K562 (cell line): ENCODE data around the gene TUT1. TPM values are rescaled to one million over a fixed set of nuclear protein-coding genes. Genes with fewer than 3 reads are reported as not detected.

Experiments used
- ATAC-seq: fragments of 200-7000 bp; cut with Tn5 transposase; 3 replicates; pipeline ENCODE4 v1.9.1; 2020; ENCODE audit warnings: moderate library complexity
- BruUV-seq: library from RNA; stranded (reverse); fragments of 400-500 nt; replicated peaks from 2 replicates; lab custom pipeline; 2021; lab: Mats Ljungman, UMichigan
- CTCF ChIA-PET: fragments of 300-600 bp; formaldehyde crosslinking; extraction: SDS; loops from one replicate; lab custom pipeline; 2021; ENCODE audit warnings: low intra/inter-chr PET ratio; lab: Yijun Ruan, JAX
- POLR2A ChIA-PET: fragments of 300-600, 350-650 bp; sonication (Branson Sonifier 250); formaldehyde crosslinking; extraction: SDS; loops from one replicate; lab custom pipeline; 2021; ENCODE audit warnings: antibody characterized with exemption, inconsistent platforms; lab: Yijun Ruan, JAX
- DNase-seq, 4 experiments: peaks; one replicate each; pipeline versions ENCODE4 v3.0.0 to v3.0.0-alpha.2; 2011 to 2018; ENCODE audit warnings: low spot score in 3 of 4, mixed read lengths in 3 of 4; ENCODE audit errors: extremely low read depth in 1 of 4
- FAIRE-seq: peaks from 2 replicates; lab custom pipeline; 2011; peaks lifted over from hg19 to GRCh38; lab: Jason Lieb, UNC
- H2AFZ ChIP-seq: 2 replicates; pipeline ENCODE4 v1.6.0; 2011; ENCODE audit warnings: low read depth, low read length, control low read depth, inconsistent platforms
- H3K27ac ChIP-seq: fragments of 200-600 bp; 3 replicates; pipeline ENCODE4 v1.8.0; 2011; ENCODE audit warnings: low read depth, mild to moderate bottlenecking, control low read depth, inconsistent platforms, low read length, moderate library complexity, mixed read lengths; ENCODE audit errors: extremely low read depth
- H3K27me3 ChIP-seq, 2 experiments: fragments of 300-600 bp in 1 of 2; 2 replicates in 1 of 2; 3 replicates in 1 of 2; pipeline versions ENCODE4 v1.6.0 to v1.8.0; 2011; ENCODE audit warnings: inconsistent platforms in 2 of 2, low read length in 2 of 2, mild to moderate bottlenecking in 1 of 2, mixed read lengths in 1 of 2, moderate library complexity in 1 of 2; ENCODE audit not compliant: control insufficient read depth in 2 of 2, insufficient read depth in 2 of 2
- H3K36me3 ChIP-seq: fragments of 300-600 bp; 3 replicates; pipeline ENCODE4 v1.8.0; 2011; ENCODE audit warnings: mild to moderate bottlenecking, low read length, inconsistent platforms; ENCODE audit not compliant: control insufficient read depth, insufficient read depth
- H3K4me1 ChIP-seq, 2 experiments: fragments of 200-600 bp in 1 of 2; replicated peaks in 1 of 2; 2 replicates in 1 of 2; 3 replicates in 1 of 2; pipeline versions ENCODE4 v1.5.1 to v1.8.0; 2011; ENCODE audit warnings: inconsistent platforms in 2 of 2, low read length in 2 of 2, mild to moderate bottlenecking in 1 of 2, mixed read lengths in 1 of 2, moderate library complexity in 1 of 2; ENCODE audit not compliant: control insufficient read depth in 2 of 2, insufficient read depth in 2 of 2
- H3K4me2 ChIP-seq: 2 replicates; pipeline ENCODE4 v1.6.1; 2011; ENCODE audit warnings: low read length, control low read depth, inconsistent platforms, mixed read lengths; ENCODE audit not compliant: insufficient read depth
- H3K4me3 ChIP-seq: fragments of 200-600 bp; sonication (generic), shearing (Covaris generic); 2 replicates; pipeline ENCODE4 v1.5.1; 2016; ENCODE audit warnings: control low read depth, inconsistent platforms
- H3K79me2 ChIP-seq: fragments of 200-600 bp; 3 replicates; pipeline ENCODE4 v1.8.0; 2011; ENCODE audit warnings: low read length, inconsistent platforms; ENCODE audit not compliant: control insufficient read depth, insufficient read depth
- H3K9ac ChIP-seq, 2 experiments: 2 replicates each; pipeline versions ENCODE4 v1.6.0 to v1.6.1; 2011; ENCODE audit warnings: low read depth in 2 of 2, low read length in 2 of 2, control low read depth in 1 of 2, inconsistent platforms in 1 of 2, mild to moderate bottlenecking in 1 of 2, mixed read lengths in 1 of 2; ENCODE audit not compliant: insufficient read depth in 1 of 2
- H3K9me1 ChIP-seq: one replicate; pipeline ENCODE4 v1.6.0; 2011; ENCODE audit warnings: inconsistent platforms, mild to moderate bottlenecking, low read length, moderate library complexity; ENCODE audit not compliant: control insufficient read depth, insufficient read depth
- H3K9me3 ChIP-seq: replicated peaks from 2 replicates; pipeline ENCODE4 v1.5.1; 2011; ENCODE audit warnings: low read depth, low read length, inconsistent platforms; ENCODE audit not compliant: control insufficient read depth, insufficient read depth
- H4K20me1 ChIP-seq: replicated peaks from 2 replicates; pipeline ENCODE4 v1.6.1; 2011; ENCODE audit warnings: low read length, inconsistent platforms, mixed read lengths; ENCODE audit not compliant: control insufficient read depth, insufficient read depth
- KDM2B ChIP-seq: fragments of 250-450 bp; sonication (Bioruptor Pico); IDR thresholded peaks from 2 replicates; pipeline ENCODE4 v1.8.0; 2021; ENCODE audit warnings: mild to moderate bottlenecking, moderate library complexity
- LEF1 ChIP-seq: fragments of 450-650 bp; IDR thresholded peaks from 2 replicates; pipeline ENCODE4 v1.6.1; 2016; ENCODE audit warnings: mild to moderate bottlenecking
- NFIX ChIP-seq: fragments of 250-450 bp; sonication (Bioruptor Pico); IDR thresholded peaks from 2 replicates; pipeline ENCODE4 v1.4.0; 2020; ENCODE audit warnings: low read depth, mild to moderate bottlenecking, moderate library complexity
- SMARCB1 ChIP-seq: IDR thresholded peaks from 2 replicates; pipeline ENCODE4 v1.6.1; 2011; ENCODE audit warnings: improper control_type of control experiment, low read depth; ENCODE audit not compliant: insufficient read length
- U2AF2 ChIP-seq: fragments of 200-400 bp; formaldehyde crosslinking; optimal IDR thresholded peaks from 2 replicates; pipeline ENCODE3; 2017; ENCODE audit warnings: low read depth, mild to moderate bottlenecking, low read length
- ZNF124 ChIP-seq: sonication (generic); formaldehyde crosslinking; IDR thresholded peaks from 2 replicates; pipeline ENCODE4 v1.8.1; 2022; ENCODE audit warnings: missing genetic modification reagents
- ZNF217 ChIP-seq: sonication (generic); formaldehyde crosslinking; IDR thresholded peaks from 2 replicates; pipeline ENCODE4 v1.8.0; 2022; ENCODE audit warnings: mild to moderate bottlenecking, missing genetic modification reagents
- ZNF717 ChIP-seq: fragments of 250-450 bp; sonication (Bioruptor Pico); IDR thresholded peaks from 2 replicates; pipeline ENCODE4 v1.5.0; 2021
- ZNF740 ChIP-seq, 3 experiments: fragments of 200-800 bp in 1 of 3; sonication (Bioruptor generic) in 1 of 3; sonication (generic) in 1 of 3; formaldehyde crosslinking in 1 of 3; IDR thresholded peaks; 2 replicates each; pipeline versions ENCODE4 v1.6.1 to v1.8.0; 2016 to 2022; ENCODE audit warnings: mild to moderate bottlenecking in 2 of 3, missing compliant biosample characterization in 2 of 3, missing genetic modification characterization in 2 of 3, missing genetic modification reagents in 1 of 3
- WGBS: fragments of 100-300 bp; shearing (Covaris generic); methylation state at CpG from one replicate; pipeline ENCODE4 v1.1.6; 2016; ENCODE audit warnings: low coverage, mixed read lengths; ENCODE audit not compliant: insufficient coverage; ENCODE audit errors: missing lambda C conversion rate; 5-methylcytosine and 5-hydroxymethylcytosine counted together
- in situ Hi-C: fragments of 300-500 bp; cut with MboI; formaldehyde crosslinking; loops from 4 replicates; pipeline ENCODE4 v1.15.0; 2018; ENCODE audit warnings: inconsistent platforms, mixed read lengths
- intact Hi-C: fragments of 100-400 bp; cut with micrococcal nuclease; formaldehyde crosslinking; loops from 2 replicates; pipeline ENCODE4 v1.14.2; 2022
- polyA plus RNA-seq, 8 experiments: library from polyadenylated mRNA; depleted of rRNA in 4 of 8; stranded (reverse) in 5 of 8; unstranded in 3 of 8; fragments of >200 nt; fragmentation: Nextera tagmentation in 2 of 8; fragmentation: Illumina TruSeq in 1 of 8; extraction: Ambion mirVana in 2 of 8; extraction: Trizol in 1 of 8; gene quantifications; 2 replicates each; pipeline versions ENCODE4 v1.2.1 to v1.2.3, GENCODE V29; 2011 to 2014; ENCODE audit warnings: inconsistent platforms in 1 of 8, missing spikeins in 1 of 8
- total RNA-seq, 7 experiments: library from RNA; depleted of rRNA in 6 of 7; stranded (reverse); fragments of >200 nt in 6 of 7; fragmentation: Illumina TruSeq in 2 of 7; extraction: Trizol in 2 of 7; gene quantifications; 2 replicates each; pipeline versions ENCODE4 v1.2.1 to v1.2.3, GENCODE V29; 2011 to 2021; ENCODE audit warnings: low replicate concordance in 1 of 7
- TF ChIP-seq, protein P1 (sequence below): fragments of 450-650 bp; formaldehyde crosslinking; IDR thresholded peaks from 2 replicates; pipeline ENCODE4 v1.4.0; 2022; ENCODE audit warnings: mild to moderate bottlenecking, moderate library complexity

Gene TUT1
- total and polyA plus RNA-seq, 9 of the 15 experiments (the other 6 are each of a cell fraction or from before 2014, with no cell fraction given) = 0.66 to 44.3 (median 15.7) TPM

DNA sequence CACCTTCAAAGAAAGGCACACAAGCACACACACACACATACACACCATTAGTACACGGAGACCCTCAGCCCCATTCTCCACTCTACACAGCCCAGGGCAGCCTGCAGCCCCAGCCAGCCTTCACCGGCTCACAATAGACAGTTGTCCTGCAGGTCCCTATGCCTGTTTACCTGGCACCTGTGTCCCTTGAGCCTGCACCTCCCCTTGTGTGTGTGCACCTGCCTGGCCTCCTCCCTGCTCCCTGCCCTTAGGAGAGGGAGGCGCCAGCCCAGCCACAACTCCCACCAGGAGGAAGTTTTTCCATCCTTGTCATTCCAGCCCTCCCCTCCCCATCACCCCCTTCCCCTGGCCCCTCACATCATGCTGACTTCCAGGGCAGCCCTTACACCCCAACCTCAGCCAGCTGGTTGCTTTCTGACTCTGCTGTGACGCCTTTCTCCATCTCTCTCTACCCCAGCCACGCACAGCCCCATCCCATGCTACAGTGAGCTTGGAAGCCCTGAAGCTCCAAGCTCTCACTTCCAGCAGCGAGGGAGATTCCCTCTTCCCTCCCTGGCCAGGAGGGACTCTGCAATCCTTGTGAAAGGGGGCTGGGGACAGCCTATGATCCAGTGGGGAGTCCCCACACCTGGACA is 49.1 kb downstream of the TUT1 start:
- Histone ChIP-seq H3K4me2 (peak overlapping the region; percentile 86), H3K27me3 (no peaks in the 10 kb centered on the region), H2AFZ (peak overlapping the region; percentile 71), H3K36me3 (no peaks in the 10 kb centered on the region), H3K27ac (peak overlapping the region; percentile 20; the same call in 1 of the 3 replicates), H3K9ac (peak overlapping the region; percentile 36 to 95; a peak in 3 of 4 replicates), H4K20me1 (no peaks in the 10 kb centered on the region; the same call in 1 of the 2 replicates), H3K9me1 (peaks cover 6% of the 10 kb centered on the region)
- no peak for DNase-seq
- no TSS peak for BruUV-seq
- intact Hi-C loops = loop anchor here (1.0 to 2.0 kb wide), 3 partner anchors 33 to 118 kb away; no protein-coding TSS in a partner anchor
- CTCF ChIA-PET = interaction anchor here (0.7 to 1.1 kb wide), 3 partner anchors 18 to 147 kb away, joined by 3 to 4 read pairs (median 4); no protein-coding TSS in a partner anchor
- FAIRE-seq = no peak
- 69% methylated on average over 5 of the region's 6 CpGs for WGBS
- TF ChIP-seq ZNF717 (no peak), SMARCB1 (no peak), NFIX (CRISPR knock-in tag) (no peak), ZNF217 (no peak), KDM2B (no peak), LEF1 (no peak), ZNF740 (CRISPR knock-in tag; IDR thresholded peaks at IDR 0.05) (no peak), ZNF740 (tag; IDR thresholded peaks at IDR 0.05) (no peak), U2AF2 (no peak), ZNF124 (CRISPR knock-in tag) (no peak)
- TF ChIP-seq, protein P1, sequence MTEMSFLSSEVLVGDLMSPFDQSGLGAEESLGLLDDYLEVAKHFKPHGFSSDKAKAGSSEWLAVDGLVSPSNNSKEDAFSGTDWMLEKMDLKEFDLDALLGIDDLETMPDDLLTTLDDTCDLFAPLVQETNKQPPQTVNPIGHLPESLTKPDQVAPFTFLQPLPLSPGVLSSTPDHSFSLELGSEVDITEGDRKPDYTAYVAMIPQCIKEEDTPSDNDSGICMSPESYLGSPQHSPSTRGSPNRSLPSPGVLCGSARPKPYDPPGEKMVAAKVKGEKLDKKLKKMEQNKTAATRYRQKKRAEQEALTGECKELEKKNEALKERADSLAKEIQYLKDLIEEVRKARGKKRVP = no peak
- TF ChIP-seq, all 486 proteins: peak for 0
- H3K9me3 ChIP-seq = no peaks in the 10 kb centered on the region
- no peak for ATAC-seq
- peaks cover 71 to 83% of the 10 kb centered on the region in 2 experiments for H3K4me1 ChIP-seq
- H3K4me3 ChIP-seq = no peak overlapping the region
- in situ Hi-C loops = no loop called here
- H3K79me2 ChIP-seq = peaks cover 87% of the 10 kb centered on the region
- POLR2A ChIA-PET = interaction anchor here (0.5 to 3.0 kb wide), 15 partner anchors 10 to 411 kb away, joined by 3 to 17 read pairs (median 5); partner anchors contain the start of genes C11orf98 and EEF1G
